Nephron progenitor cell (in vitro differentiated cells): ENCODE data around the gene CCDC146.
"Not testable (repeated sequence)": the region's sequence is repeated elsewhere in the genome, so short reads cannot be mapped to it uniquely, and the experiment has no call there.

ENCODE experiments used
- DNase-seq: peaks from one replicate; pipeline ENCODE4 v3.0.0; 2021
- H3K27ac Mint-ChIP-seq: 2 replicates; pipeline ENCODE4 v1.8.0; 2021; ENCODE audit warnings: mild to moderate bottlenecking, moderate library complexity, mixed read lengths
- H3K27me3 Mint-ChIP-seq: 2 replicates; pipeline ENCODE4 v1.8.0; 2021; ENCODE audit warnings: mild to moderate bottlenecking, low read depth, mixed read lengths; ENCODE audit not compliant: poor library complexity
- H3K36me3 Mint-ChIP-seq: 2 replicates; pipeline ENCODE4 v1.8.0; 2021; ENCODE audit warnings: low read depth, mixed read lengths
- H3K4me1 Mint-ChIP-seq: 2 replicates; pipeline ENCODE4 v1.8.0; 2021; ENCODE audit warnings: mixed read lengths
- H3K4me3 Mint-ChIP-seq: 2 replicates; pipeline ENCODE4 v1.8.0; 2021; ENCODE audit warnings: mild to moderate bottlenecking, moderate library complexity, mixed read lengths
- H3K9me3 Mint-ChIP-seq: 2 replicates; pipeline ENCODE4 v1.8.0; 2021; ENCODE audit warnings: mild to moderate bottlenecking, moderate library complexity, mixed read lengths
- TF ChIP-seq, protein P1 (sequence below): fragments of 200-600 bp; sonication (generic); IDR thresholded peaks from 2 replicates; pipeline ENCODE4 v1.5.0; 2021; ENCODE audit warnings: antibody characterized with exemption

Gene CCDC146

DNA sequence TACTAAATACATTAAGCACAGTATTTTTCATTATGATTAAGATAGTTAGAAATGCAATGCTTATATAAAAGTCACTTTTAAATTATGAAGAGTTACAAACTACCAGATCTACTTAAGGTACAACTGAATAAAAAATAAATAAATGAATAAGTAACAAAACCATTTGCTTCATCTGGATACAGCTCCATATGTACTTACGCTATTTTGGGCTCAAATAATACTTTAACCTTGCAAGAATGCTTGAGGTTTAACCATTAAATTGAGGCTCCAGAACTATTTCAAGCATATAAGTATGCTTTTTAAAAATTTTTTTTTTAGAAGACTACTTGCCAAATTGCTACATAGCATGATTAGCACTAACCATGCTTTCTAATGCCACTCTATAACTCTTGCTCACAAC, 14.1 kb upstream of the CCDC146 start:
- not testable (repeated sequence) for H3K4me1 Mint-ChIP-seq, H3K4me3 Mint-ChIP-seq, DNase-seq, H3K36me3 Mint-ChIP-seq, H3K9me3 Mint-ChIP-seq, H3K27me3 Mint-ChIP-seq, H3K27ac Mint-ChIP-seq

DNA sequence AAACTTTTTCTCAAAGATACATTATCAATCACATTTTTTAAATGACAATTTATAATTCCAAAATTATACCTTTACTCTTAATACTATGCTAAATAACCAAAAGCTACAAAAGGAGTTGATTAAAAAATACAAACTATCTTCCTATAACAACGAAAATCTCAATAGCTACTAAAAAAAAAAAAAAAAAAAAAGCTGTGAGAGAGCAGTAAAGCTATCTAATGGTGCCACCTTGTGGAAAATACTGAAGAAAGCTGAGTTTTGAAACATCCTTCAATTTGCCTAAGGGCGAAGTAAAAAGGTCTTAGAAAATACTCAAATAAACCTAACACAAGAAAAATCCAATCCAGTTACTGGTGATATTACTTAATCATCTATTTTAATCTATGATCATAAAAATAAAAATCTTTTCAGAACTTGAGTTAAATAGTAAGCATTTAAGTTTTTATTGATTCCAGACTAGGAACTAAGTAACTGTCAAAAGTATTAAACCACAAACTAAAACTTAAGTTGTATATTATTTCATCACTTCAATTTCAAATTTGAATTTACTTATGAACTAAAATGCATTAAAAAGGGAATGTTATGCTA, 9.6 kb upstream of the CCDC146 start:
- H3K27me3 Mint-ChIP-seq, H3K36me3 Mint-ChIP-seq, H3K4me1 Mint-ChIP-seq, H3K27ac Mint-ChIP-seq, H3K4me3 Mint-ChIP-seq, H3K9me3 Mint-ChIP-seq, DNase-seq: not testable (repeated sequence)
- TF ChIP-seq, protein P1, sequence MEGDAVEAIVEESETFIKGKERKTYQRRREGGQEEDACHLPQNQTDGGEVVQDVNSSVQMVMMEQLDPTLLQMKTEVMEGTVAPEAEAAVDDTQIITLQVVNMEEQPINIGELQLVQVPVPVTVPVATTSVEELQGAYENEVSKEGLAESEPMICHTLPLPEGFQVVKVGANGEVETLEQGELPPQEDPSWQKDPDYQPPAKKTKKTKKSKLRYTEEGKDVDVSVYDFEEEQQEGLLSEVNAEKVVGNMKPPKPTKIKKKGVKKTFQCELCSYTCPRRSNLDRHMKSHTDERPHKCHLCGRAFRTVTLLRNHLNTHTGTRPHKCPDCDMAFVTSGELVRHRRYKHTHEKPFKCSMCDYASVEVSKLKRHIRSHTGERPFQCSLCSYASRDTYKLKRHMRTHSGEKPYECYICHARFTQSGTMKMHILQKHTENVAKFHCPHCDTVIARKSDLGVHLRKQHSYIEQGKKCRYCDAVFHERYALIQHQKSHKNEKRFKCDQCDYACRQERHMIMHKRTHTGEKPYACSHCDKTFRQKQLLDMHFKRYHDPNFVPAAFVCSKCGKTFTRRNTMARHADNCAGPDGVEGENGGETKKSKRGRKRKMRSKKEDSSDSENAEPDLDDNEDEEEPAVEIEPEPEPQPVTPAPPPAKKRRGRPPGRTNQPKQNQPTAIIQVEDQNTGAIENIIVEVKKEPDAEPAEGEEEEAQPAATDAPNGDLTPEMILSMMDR: peak; percentile 44

DNA sequence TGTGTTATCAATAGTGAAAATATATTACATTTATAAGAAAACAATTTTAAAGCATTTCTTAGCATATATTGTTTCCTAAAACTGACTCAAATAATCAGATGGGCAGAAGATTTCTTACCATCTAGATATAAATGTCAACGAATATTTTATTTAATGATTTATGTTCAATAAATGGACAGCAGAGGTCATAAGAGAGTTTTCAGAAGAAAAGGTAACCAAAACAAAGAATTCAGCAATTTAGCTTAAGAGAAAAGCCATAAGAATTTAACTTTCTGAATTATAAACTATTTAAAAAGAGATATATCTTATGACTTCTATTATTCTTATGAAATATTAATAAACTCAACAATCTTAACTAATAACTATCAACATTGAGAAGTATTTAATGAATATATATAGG, 3.1 kb downstream of the CCDC146 start:
- not testable (repeated sequence) for H3K4me1 Mint-ChIP-seq, H3K27me3 Mint-ChIP-seq, H3K36me3 Mint-ChIP-seq, H3K27ac Mint-ChIP-seq, H3K9me3 Mint-ChIP-seq, DNase-seq, H3K4me3 Mint-ChIP-seq

DNA sequence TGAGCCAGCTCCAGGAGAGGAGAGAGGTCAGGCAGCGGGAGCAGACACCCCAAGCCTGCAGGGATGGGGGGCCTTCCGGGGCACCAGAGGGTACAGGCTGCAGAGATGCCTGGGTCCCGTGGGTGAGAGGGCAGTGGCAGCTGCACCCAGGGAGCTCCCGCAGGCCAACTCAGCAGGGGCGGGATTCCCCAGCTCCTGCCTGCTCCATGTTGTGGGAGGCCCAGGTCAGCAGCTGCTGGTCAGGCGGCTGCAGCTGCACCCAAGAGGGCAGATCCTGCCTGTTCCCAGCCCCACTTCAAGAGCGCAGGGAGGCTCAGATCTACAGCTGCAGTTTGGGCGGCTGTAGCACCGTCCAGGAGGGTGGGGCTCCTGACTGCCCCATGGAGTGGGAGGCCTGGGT, 4.6 kb downstream of the CCDC146 start:
- not testable (repeated sequence) for H3K4me1 Mint-ChIP-seq, H3K9me3 Mint-ChIP-seq, H3K36me3 Mint-ChIP-seq, H3K27me3 Mint-ChIP-seq, H3K27ac Mint-ChIP-seq, H3K4me3 Mint-ChIP-seq
- DNase-seq: peak; percentile 9

DNA sequence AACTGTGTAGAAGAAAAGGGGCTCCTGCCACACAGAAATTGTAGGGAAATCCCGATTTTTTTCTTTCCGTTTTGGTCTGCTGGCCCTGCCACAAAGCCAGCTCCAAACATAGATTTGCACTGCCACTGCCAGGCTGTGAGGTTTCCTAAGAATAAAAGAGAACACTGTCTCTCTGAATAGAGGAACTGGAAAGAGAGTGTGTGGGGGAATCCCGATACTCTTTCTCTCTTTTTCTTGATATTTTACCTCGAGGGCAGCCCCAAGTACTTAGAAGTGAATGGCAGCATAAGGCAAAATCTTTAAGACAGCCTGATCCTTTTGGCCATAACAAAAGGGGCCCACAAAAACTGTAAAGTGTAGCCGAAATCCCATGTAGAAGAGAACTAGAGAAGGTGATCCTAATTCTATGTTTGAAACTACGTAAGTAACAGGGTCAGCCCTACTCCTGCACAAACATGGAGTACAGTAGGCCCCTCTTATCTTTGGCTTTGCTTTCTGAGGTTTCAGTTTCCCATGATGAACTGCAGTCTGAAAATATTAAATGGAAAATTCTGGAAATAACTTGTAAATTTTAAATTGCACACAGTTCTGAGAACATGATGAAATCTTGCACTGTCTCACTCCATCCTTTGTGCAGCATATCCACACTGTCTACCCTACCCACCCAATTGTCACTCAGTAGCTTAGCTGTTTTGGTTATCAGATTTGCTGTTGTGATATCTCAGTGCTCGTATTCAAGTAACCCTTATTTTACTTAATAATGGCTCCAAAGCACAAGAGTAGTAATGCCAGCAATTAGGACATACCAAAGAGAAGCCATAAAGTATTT, 6.4 kb downstream of the CCDC146 start:
- DNase-seq: not testable (repeated sequence)

DNA sequence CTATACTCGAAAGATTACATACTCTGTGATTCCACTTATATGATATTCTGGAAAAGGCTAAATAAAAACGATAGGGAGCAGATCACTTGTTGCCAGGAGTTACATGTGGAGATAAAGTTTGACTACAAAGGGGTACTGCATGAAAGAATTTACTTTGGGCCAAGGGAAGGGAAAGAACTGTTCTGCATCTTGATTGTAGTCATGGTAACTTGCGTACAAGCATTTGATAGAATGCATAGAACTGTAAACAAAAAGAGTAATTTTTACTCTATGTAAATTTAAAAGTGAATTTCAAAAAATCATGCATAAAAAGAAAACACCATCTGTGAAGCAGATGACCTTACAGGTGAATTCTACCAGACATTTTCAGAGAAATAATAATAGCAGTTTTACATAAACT, 9.4 kb downstream of the CCDC146 start:
- H3K9me3 Mint-ChIP-seq, H3K27ac Mint-ChIP-seq, H3K4me1 Mint-ChIP-seq, DNase-seq, H3K36me3 Mint-ChIP-seq, H3K27me3 Mint-ChIP-seq, H3K4me3 Mint-ChIP-seq: not testable (repeated sequence)

More for the DNA sequence above, 6.4 kb downstream of the CCDC146 start:
- H3K27ac Mint-ChIP-seq, H3K36me3 Mint-ChIP-seq, H3K4me1 Mint-ChIP-seq, H3K9me3 Mint-ChIP-seq, H3K4me3 Mint-ChIP-seq, H3K27me3 Mint-ChIP-seq: not testable (repeated sequence)

DNA sequence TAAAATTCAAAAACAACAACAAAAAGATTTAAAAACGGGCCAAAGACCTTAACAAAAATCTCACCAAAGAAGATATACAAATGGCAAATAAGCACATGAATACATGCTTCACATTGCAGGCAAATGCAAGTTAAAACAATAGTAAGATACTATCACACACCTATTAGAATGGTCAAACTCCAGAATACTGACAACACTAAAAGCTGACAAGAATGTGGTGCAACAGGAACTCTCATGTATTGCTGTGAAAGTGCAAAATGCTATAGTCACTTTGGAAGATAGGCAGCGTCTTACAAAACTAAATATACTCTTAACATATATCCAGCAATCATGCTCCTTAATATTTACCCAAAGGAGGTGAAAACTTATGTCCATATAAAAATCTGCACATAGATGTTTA, 16.3 kb downstream of the CCDC146 start:
- not testable (repeated sequence) for H3K27me3 Mint-ChIP-seq, H3K4me1 Mint-ChIP-seq, H3K36me3 Mint-ChIP-seq, DNase-seq, H3K27ac Mint-ChIP-seq, H3K4me3 Mint-ChIP-seq
- peaks cover 24% of the 10 kb centered on the region for H3K9me3 Mint-ChIP-seq

DNA sequence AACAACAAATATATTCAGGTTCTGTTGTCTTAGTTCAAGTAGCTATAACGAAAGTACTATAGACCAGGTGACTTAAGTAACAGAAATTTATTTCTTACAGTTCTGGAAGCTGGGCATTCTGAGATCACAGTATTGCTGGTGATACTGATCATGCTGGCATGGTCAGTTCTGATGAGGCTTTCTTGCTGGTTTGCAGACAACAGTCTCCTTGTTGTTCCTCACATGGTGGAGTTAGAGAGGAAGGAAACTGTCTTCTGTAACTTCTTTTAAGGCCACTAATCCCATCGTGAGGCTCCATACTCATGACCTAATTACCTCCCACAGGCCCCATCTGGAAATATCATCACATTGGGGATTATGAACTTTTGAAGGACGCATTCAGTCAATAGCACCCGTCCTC, 17.9 kb downstream of the CCDC146 start:
- H3K27ac Mint-ChIP-seq, H3K4me3 Mint-ChIP-seq, H3K4me1 Mint-ChIP-seq, H3K36me3 Mint-ChIP-seq, H3K27me3 Mint-ChIP-seq, DNase-seq: not testable (repeated sequence)
- H3K9me3 Mint-ChIP-seq: peaks cover 38% of the 10 kb centered on the region

DNA sequence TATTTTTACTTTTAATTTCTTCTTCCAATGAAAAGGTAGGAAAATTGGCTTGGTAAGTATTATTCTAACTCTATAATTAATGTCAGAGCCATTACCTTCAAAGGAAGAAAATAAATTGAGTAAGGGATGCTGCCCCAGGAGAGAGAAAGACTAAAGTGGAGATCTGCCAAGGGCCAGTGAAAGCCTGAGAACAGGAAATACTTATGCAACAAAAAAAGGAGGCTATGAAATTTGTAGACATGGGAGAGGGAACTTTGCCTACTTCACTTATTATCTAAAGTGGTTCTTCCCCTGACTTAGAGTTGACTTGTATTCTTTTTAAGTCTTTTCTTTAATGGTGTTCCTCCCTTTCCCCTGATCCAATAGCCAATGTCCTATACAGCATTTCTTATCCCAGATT, 29.8 kb downstream of the CCDC146 start:
- peaks cover 14% of the 10 kb centered on the region for H3K9me3 Mint-ChIP-seq
- not testable (repeated sequence) for H3K4me3 Mint-ChIP-seq, H3K27me3 Mint-ChIP-seq, DNase-seq, H3K27ac Mint-ChIP-seq, H3K4me1 Mint-ChIP-seq, H3K36me3 Mint-ChIP-seq

DNA sequence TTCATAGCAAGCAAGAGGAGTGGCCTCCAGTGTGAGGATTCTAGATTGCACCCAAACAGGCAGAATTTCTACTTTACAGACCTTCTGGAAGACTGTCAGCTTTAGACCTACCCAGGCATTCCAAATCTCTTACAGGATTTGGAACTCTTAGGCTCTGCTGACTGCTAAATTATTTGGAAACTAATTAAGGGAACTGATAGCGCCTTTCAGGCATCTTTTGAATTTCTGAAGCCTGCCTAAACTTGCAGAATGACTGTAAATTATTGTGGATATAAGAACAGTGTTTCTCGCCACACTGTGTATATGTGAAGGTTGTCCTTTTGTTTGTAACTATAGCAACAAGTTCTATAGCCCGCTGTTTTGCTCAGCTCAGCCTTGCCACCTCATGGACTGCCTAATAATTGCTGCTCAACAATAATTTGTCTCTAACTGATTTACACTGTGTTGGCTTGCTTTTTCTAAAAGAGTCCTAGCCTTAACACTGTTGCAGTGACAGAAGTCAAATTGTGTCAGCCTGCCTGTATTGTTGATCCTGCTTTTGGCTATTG, 32.6 kb downstream of the CCDC146 start:
- not testable (repeated sequence) for H3K9me3 Mint-ChIP-seq, H3K27me3 Mint-ChIP-seq, H3K4me3 Mint-ChIP-seq, H3K36me3 Mint-ChIP-seq, H3K4me1 Mint-ChIP-seq, DNase-seq, H3K27ac Mint-ChIP-seq

DNA sequence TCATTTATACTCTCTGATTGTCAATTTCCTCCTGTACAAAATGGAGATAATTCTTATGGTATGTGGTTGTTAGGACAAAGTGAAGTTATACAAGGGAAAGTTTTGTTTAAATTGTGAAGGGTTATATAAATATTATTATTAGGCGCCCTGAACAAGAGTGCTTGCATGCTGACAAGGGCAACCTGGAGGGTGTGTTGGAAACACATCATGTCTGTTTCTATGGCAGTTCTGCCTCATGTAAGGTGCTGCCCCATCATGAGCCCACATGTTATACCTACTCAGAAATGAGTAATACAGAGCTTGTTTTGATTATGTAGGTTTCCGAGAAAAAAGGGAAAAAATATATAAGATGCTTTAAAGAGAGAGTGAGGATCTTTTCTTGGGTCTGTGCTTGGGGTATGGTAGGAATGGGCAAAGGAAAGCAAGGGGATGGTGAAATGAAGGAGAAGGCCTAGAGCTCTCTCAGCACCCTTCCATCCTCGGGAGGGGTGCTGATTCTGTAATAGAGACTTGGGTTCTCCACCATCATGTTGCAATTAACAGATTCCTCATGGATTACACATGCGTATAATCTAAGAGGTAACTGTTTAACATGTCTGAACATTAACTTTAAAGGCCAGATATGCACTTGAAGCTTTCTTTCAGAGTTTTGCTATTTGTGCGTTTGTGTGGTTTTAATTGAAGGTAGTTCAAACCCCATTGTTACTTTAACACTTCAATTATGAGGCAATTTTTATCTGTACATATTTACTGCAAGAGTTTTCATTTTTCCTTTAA, 33.4 kb downstream of the CCDC146 start:
- H3K27me3 Mint-ChIP-seq, H3K9me3 Mint-ChIP-seq, H3K36me3 Mint-ChIP-seq, DNase-seq, H3K4me3 Mint-ChIP-seq, H3K27ac Mint-ChIP-seq, H3K4me1 Mint-ChIP-seq: not testable (repeated sequence)

DNA sequence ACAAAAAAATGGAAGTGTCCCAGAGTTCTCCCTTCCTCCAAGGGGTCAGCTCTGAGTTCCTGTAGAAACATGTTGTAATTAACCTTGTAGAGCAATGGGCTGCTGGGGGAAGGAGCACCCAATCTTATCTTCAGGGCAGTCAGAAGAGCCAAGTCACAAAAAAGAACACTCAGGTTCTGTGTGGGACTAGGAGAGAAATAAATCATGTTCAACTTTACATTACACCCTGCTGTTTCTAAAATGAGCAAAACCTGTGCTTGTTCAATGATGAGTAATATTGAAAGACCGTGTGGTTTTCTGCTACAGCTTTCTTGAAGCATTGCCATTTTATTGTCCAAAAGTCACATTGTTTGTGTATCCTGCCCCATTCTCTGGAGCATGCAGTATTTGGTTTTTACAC, 34.6 kb downstream of the CCDC146 start:
- not testable (repeated sequence) for H3K36me3 Mint-ChIP-seq, H3K27ac Mint-ChIP-seq, H3K4me3 Mint-ChIP-seq, H3K9me3 Mint-ChIP-seq, H3K27me3 Mint-ChIP-seq, H3K4me1 Mint-ChIP-seq, DNase-seq
